Measurements from ENCODE around the gene SQSTM1.

Gene SQSTM1

GRCh38 chr5:179874536-179875292 lies 54.0 kb downstream of the SQSTM1 start:
- no peak for DNase-seq

GRCh38 chr5:179875741-179876609 lies 55.3 kb downstream of the SQSTM1 start:
- DNase-seq = no peak

- peak; percentile 54 to 56 for DNase-seq
Observed at GRCh38 chr5:179876610-179876952, 55.9 kb downstream of the SQSTM1 start.

GRCh38 chr5:179878222-179879002 lies 57.7 kb downstream of the SQSTM1 start:
- DNase-seq = no peak

GRCh38 chr5:179879003-179879689 lies 58.4 kb downstream of the SQSTM1 start:
- no peak for DNase-seq

- DNase-seq = no peak
Observed at GRCh38 chr5:179879690-179880010, 58.9 kb downstream of the SQSTM1 start.

- no peak for DNase-seq
Observed at GRCh38 chr5:179880066-179880650, 59.5 kb downstream of the SQSTM1 start.

- no peak for DNase-seq
Observed at GRCh38 chr5:179880848-179881590, 60.3 kb downstream of the SQSTM1 start.

- DNase-seq = no peak
Observed at GRCh38 chr5:179882338-179882737, 61.6 kb downstream of the SQSTM1 start.

GRCh38 chr5:179883163-179883562 lies 62.5 kb downstream of the SQSTM1 start:
- DNase-seq = no peak

GRCh38 chr5:179885491-179886090 lies 64.9 kb downstream of the SQSTM1 start:
- DNase-seq = no peak

GRCh38 chr5:179886190-179886911 lies 65.6 kb downstream of the SQSTM1 start:
- DNase-seq = no peak

- DNase-seq = no peak
Observed at GRCh38 chr5:179887095-179887494, 66.4 kb downstream of the SQSTM1 start.

Measured in inflammatory macrophage (primary cell).